ENCODE measurements around the gene TPCN2.

GRCh38 chr11:69173925-69174581, 125.3 kb downstream of the TPCN2 start:
- no peak for TF ChIP-seq CTCF (IDR thresholded peaks at IDR 0.05)
- no peak for TF ChIP-seq POLR2A (IDR thresholded peaks at IDR 0.05)
